MM.1S (cell line): Measurements from ENCODE around the gene DHRS1.

ENCODE experiments used
- DNase-seq: peaks from one replicate; pipeline ENCODE4 v3.0.0-alpha.2; 2015
- H2AFZ ChIP-seq: fragments of 300-600 bp; sonication (generic); 2 replicates; pipeline ENCODE4 v1.6.0; 2016; ENCODE audit warnings: antibody characterized with exemption, low read length
- H3F3A ChIP-seq: fragments of 300-600 bp; sonication (generic); 2 replicates; pipeline ENCODE4 v1.6.1; 2016; ENCODE audit warnings: mild to moderate bottlenecking, antibody characterized with exemption, low read length, moderate library complexity, mixed read lengths; ENCODE audit not compliant: insufficient read depth
- H3K27ac ChIP-seq: fragments of 300-600 bp; sonication (generic); 2 replicates; pipeline ENCODE4 v1.5.1; 2016; ENCODE audit warnings: mild to moderate bottlenecking, low read length
- H3K27me3 ChIP-seq: fragments of 300-600 bp; sonication (generic); replicated peaks from 2 replicates; pipeline ENCODE4 v1.6.0; 2016; ENCODE audit warnings: low read length; ENCODE audit not compliant: insufficient read depth
- H3K36me3 ChIP-seq: fragments of 300-600 bp; sonication (generic); replicated peaks from 2 replicates; pipeline ENCODE4 v1.6.1; 2016; ENCODE audit warnings: mild to moderate bottlenecking, low read length, mixed read lengths; ENCODE audit not compliant: insufficient read depth
- H3K4me1 ChIP-seq: fragments of 300-600 bp; sonication (generic); 2 replicates; pipeline ENCODE4 v1.6.1; 2016; ENCODE audit warnings: low read length, mixed read lengths
- H3K4me2 ChIP-seq: fragments of 300-600 bp; sonication (generic); 2 replicates; pipeline ENCODE4 v1.6.0; 2016; ENCODE audit warnings: low read depth, low read length
- H3K4me3 ChIP-seq: fragments of 300-600 bp; sonication (generic); 2 replicates; pipeline ENCODE4 v1.5.1; 2016; ENCODE audit warnings: low read length, mixed read lengths
- H3K79me2 ChIP-seq: fragments of 300-600 bp; sonication (generic); 2 replicates; pipeline ENCODE4 v1.6.1; 2016; ENCODE audit warnings: mixed run types, low read length, mixed read lengths
- H3K9ac ChIP-seq: fragments of 300-600 bp; sonication (generic); 2 replicates; pipeline ENCODE4 v1.6.1; 2016; ENCODE audit warnings: low read length, mixed read lengths
- H3K9me2 ChIP-seq: fragments of 300-600 bp; sonication (generic); replicated peaks from 2 replicates; pipeline ENCODE4 v1.6.1; 2016; ENCODE audit warnings: mild to moderate bottlenecking, low read length, mixed read lengths; ENCODE audit not compliant: insufficient read depth
- H3K9me3 ChIP-seq: fragments of 300-600 bp; sonication (generic); replicated peaks from 2 replicates; pipeline ENCODE4 v1.6.1; 2016; ENCODE audit warnings: mild to moderate bottlenecking, low read length, mixed read lengths; ENCODE audit not compliant: insufficient read depth
- H4K20me1 ChIP-seq: fragments of 300-600 bp; sonication (generic); 2 replicates; pipeline ENCODE4 v1.6.1; 2016; ENCODE audit warnings: mild to moderate bottlenecking, low read length, moderate library complexity, mixed read lengths; ENCODE audit not compliant: insufficient read depth
- EZH2 ChIP-seq: fragments of 300-600 bp; sonication (generic); optimal IDR thresholded peaks from 2 replicates; pipeline ENCODE3; 2017; ENCODE audit warnings: low read depth, mild to moderate bottlenecking, antibody characterized with exemption, low read length, mixed read lengths
- EZH2phosphoT487 ChIP-seq: fragments of 300-600 bp; sonication (generic); IDR thresholded peaks from 2 replicates; pipeline ENCODE4 v1.6.1; 2018; ENCODE audit warnings: antibody characterized with exemption, low read length
- TF ChIP-seq, protein P1 (sequence below): fragments of 300-600 bp; sonication (generic); IDR thresholded peaks from 2 replicates; pipeline ENCODE4 v1.5.1; 2016; ENCODE audit warnings: antibody characterized with exemption, low read length, mixed read lengths

The DHRS1 gene

DNA sequence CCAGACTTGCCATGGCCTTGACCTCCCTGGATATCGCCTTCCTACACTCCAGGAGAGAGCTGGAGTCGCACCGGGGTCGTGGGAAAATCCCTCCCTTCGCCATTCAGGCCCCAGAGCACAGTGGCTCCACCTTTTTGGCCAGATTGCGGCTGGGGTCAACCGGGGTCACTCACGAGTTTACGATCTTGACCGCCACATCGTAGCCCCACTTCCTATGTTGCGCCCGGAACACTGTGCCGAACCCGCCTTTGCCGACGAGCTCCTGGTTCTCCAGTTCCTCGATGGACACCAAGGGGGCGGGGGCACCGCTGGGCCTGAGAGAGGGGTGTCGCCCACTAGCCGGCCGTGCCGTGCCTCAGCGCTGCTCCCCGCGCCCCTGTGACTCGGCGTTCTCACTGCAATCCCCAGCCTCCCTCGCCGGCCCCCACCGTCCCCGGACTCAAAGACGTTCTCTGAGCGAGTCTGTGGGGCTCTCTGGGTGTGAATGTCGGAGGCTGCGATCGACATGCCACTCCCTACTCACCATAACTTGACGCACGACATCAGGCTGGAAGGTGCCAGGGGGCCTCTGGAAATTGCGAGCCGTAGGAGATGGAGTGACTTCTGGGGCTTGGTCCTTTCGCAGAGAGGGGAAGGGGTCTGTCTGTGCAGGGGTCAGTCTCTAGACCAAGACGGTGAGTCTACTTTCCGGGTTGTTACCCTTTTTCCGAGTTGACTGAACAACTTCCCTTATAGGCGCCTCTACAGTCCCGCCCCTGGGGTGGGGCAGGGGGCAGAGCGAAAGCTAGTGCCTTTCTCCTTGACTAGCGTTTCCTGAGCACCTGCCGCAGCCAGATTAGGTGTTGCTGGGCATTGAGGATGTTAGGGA, 39.9 kb upstream of the DHRS1 start, which contains the start of gene RIPK3:
Gene RIPK3, minus strand, starts transcription at position 708 of the 868 bp plus-strand sequence. Its CDS starts 165 bp downstream, at position 543.
- Histone ChIP-seq H4K20me1 (no peaks in the 10 kb centered on the region), H3K4me1 (no peaks in the 10 kb centered on the region), H3F3A (no peaks in the 10 kb centered on the region), H3K9ac (peak within 1 kb of the TSS; percentile 37; the same call in 1 of the 2 replicates), H2AFZ (peak within 1 kb of the TSS; percentile 93), H3K79me2 (no peaks in the 10 kb centered on the region), H3K4me3 (peak within 1 kb of the TSS; percentile 68), H3K36me3 (no peaks in the 10 kb centered on the region), H3K4me2 (peak within 1 kb of the TSS; percentile 79), H3K9me2 (no peaks in the 10 kb centered on the region), H3K27me3 (no peaks in the 10 kb centered on the region), H3K27ac (no peak within 1 kb of the TSS), H3K9me3 (no peaks in the 10 kb centered on the region)
- TF ChIP-seq EZH2phosphoT487, result no peak
- TF ChIP-seq EZH2, result no peak
- TF ChIP-seq, protein P1, sequence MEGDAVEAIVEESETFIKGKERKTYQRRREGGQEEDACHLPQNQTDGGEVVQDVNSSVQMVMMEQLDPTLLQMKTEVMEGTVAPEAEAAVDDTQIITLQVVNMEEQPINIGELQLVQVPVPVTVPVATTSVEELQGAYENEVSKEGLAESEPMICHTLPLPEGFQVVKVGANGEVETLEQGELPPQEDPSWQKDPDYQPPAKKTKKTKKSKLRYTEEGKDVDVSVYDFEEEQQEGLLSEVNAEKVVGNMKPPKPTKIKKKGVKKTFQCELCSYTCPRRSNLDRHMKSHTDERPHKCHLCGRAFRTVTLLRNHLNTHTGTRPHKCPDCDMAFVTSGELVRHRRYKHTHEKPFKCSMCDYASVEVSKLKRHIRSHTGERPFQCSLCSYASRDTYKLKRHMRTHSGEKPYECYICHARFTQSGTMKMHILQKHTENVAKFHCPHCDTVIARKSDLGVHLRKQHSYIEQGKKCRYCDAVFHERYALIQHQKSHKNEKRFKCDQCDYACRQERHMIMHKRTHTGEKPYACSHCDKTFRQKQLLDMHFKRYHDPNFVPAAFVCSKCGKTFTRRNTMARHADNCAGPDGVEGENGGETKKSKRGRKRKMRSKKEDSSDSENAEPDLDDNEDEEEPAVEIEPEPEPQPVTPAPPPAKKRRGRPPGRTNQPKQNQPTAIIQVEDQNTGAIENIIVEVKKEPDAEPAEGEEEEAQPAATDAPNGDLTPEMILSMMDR, result no peak
- DNase-seq, result peak; percentile 52

DNA sequence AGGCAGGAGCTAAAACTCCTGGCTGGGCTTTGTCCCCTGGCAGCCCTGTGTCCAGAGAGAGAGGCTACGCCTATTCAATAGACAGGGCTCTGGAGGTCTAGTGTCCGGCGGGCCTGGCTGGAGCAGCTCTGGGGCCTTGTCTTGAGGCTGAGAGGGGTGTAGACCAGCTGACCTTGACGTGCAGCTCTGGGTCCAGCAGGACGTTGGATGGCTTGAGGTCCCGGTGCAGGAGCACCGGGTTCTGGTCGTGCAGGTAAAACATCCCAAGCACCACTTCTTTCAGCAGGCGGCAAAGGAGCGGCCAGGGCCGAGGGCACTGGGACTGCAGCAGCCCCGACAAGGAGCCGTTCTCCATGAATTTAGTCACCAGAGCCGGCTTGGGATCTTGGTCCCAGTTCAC, 39.3 kb upstream of the DHRS1 start:
- no peak overlapping the region for H3K4me3 ChIP-seq
- no peaks in the 10 kb centered on the region for H3F3A ChIP-seq
- H3K9me3 ChIP-seq, result no peaks in the 10 kb centered on the region
- H3K27me3 ChIP-seq, result no peaks in the 10 kb centered on the region
- H2AFZ ChIP-seq, result no peak overlapping the region
- no peak for TF ChIP-seq EZH2phosphoT487
- TF ChIP-seq EZH2, result no peak
- TF ChIP-seq, protein P1, result no peak
- no peak overlapping the region for H3K9ac ChIP-seq
- H3K4me2 ChIP-seq, result peak overlapping the region; percentile 79; the same call in 1 of the 2 replicates
- H3K9me2 ChIP-seq, result no peaks in the 10 kb centered on the region
- H4K20me1 ChIP-seq, result no peaks in the 10 kb centered on the region
- H3K79me2 ChIP-seq, result no peaks in the 10 kb centered on the region
- DNase-seq, result no peak
- no peak overlapping the region for H3K27ac ChIP-seq
- no peaks in the 10 kb centered on the region for H3K36me3 ChIP-seq
- H3K4me1 ChIP-seq, result no peaks in the 10 kb centered on the region

DNA sequence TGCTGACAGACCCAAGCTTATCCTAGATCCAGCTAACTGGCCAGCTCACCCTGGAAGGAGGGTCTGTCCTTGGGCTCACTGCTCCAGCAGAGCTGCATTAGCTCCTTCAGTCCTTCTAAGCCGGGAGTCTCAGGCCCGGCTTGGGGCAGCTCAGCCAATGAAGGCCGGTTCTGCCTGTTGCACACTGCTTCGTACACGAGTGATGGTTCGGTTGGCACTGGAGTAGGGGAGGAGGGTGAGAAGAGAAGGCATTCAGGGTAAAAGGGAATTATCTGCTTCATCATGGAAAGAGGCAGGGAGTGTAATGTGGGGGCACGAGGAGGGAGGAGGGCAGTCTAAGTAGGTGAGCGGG, 38.2 kb upstream of the DHRS1 start:
- Histone ChIP-seq H3K4me3 (no peak overlapping the region), H3K9ac (no peak overlapping the region), H3K9me2 (no peaks in the 10 kb centered on the region), H3F3A (no peaks in the 10 kb centered on the region), H3K9me3 (no peaks in the 10 kb centered on the region), H3K36me3 (no peaks in the 10 kb centered on the region), H3K27me3 (no peaks in the 10 kb centered on the region), H3K4me2 (no peak overlapping the region), H3K27ac (no peak overlapping the region), H4K20me1 (no peaks in the 10 kb centered on the region), H2AFZ (no peak overlapping the region), H3K4me1 (0 out of 2 replicates have a peak, but pooled peaks cover under 1% of the 10 kb centered on the region), H3K79me2 (no peaks in the 10 kb centered on the region)
- TF ChIP-seq EZH2, result no peak
- TF ChIP-seq EZH2phosphoT487, result no peak
- TF ChIP-seq, protein P1, result no peak
- no peak for DNase-seq
